GM18499 (cell line): ENCODE measurements around the gene TIMM23B.
"Not testable (repeated sequence)": the region's sequence is repeated elsewhere in the genome, so short reads cannot be mapped to it uniquely, and the experiment has no call there.

Experiments used
- ATAC-seq: cut with Tn5 transposase; IDR thresholded peaks from one replicate; pipeline ENCODE4 v1.9.1; 2021; ENCODE audit warnings: moderate number of reproducible peaks; ENCODE audit not compliant: insufficient read depth, unreplicated experiment

Gene TIMM23B

DNA sequence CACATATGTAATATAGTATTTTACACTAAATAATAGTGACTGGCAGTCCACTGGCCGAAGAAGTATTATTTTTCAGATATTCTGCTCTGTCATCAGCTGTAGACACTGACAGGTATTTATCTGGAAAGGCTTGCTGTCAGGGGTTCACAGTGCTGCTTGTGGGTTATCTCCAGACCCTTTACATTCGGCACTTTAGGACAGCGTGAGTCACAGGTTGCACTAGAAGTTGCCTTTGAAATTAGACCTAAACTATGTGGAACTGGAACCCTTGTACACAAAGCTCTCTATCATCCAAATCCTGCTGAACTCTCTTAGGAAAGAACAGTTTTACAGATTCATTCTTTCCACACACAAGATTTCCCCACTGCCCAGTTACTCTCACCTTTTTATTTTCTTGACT is 30.2 kb downstream of the TIMM23B start:
- not testable (repeated sequence) for ATAC-seq

DNA sequence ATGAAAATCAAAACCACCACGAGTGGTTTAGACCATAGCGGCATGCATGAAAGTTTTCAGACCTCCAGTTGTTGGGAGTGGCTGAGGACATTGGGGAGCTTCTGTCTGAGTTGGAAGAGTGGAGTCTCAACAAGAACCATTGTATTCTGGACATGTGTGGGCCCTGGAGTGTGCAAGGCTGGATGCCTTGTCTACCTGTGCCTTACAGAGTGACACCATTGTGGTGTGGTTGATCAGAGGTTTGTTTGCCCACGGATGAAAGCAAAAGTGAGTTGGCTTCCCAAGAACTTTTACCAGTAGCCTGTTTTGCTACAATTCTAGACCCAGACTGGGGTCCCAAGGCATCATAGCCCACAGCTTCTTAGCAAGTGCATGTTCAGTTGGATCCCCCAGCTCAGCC is 35.9 kb downstream of the TIMM23B start:
- not testable (repeated sequence) for ATAC-seq

DNA sequence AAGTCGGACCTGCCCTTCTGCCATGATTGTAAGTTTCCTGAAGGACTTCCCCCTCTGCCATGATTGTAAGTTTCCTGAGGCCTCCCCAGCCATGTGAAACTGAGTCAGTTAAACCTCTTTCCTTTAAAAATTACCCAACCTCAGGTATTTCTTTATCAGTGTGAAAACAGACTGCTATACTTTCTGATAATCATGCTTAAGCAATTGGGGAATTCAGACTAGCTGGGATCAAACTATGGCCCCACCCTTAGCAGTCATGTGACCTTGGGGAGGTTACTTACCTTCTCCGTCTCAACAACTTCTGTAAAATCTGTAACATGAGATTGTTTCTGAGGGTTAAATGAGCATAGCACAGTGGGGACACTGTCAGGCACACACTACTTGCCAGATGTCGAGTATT is 45.4 kb downstream of the TIMM23B start:
- ATAC-seq = not testable (repeated sequence)

DNA sequence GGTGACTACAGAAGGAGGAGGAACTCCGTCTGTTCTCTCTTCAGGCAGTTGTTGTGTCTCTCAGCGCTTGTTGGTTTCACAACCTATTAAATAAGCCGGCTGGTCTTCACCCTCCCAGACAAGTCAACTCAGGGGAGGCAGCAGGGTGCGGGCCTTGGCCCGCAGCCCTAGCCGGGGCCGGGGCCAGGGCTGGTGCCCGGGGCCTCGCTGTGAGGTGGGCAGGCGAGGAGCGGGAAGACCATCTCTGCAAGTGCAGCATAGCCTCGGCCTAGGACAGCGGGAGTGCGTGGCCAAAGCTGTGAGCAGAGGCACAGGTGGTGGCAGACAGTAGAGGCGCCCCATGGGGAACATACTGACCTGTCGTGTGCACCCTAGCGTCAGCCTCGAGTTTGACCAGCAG is 46.5 kb downstream of the TIMM23B start, which contains the start of gene AGAP6:
Gene AGAP6, plus strand, starts transcription at position 31 of the 400 bp plus-strand sequence. Its CDS starts 310 bp downstream, at position 341.
- not testable (repeated sequence) for ATAC-seq

DNA sequence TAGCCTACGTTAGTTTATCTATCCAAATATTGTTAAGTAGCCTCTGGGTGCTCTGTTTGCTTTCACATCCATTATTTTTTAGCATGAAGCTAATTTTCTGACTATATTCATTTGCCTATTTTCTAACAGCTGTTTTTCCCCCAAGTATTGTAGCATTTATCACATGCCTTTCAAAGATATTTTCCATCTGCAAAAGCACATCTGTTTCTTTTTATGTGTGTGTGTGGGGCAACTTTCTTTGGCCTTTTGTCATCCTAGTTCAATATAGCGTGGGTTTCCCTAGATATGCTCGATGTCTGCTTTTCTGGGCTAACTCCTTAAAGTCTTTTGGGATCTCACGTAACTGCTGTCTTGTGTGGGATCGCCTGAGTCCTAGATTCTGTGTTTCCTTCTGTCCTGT is 53.5 kb downstream of the TIMM23B start:
- ATAC-seq = not testable (repeated sequence)

DNA sequence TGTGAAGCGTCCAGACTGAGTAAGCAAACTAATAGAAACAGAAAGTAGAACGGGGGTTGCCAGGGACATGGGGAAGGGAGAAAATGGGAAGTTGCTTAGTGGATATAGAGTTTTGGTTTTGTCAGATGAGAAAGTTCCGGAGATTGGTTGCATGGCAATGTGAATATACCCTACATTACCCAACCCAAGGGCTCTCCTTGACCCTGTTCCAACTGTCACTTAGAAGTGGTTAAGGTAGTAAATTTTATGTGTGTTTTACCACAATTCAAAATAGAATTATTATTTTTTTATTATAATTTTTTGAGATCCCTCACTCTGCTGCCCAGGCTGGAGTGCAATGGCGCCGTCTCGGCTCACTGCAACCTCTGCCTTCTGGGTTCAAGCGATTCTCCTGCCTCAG is 72.2 kb downstream of the TIMM23B start:
- not testable (repeated sequence) for ATAC-seq

DNA sequence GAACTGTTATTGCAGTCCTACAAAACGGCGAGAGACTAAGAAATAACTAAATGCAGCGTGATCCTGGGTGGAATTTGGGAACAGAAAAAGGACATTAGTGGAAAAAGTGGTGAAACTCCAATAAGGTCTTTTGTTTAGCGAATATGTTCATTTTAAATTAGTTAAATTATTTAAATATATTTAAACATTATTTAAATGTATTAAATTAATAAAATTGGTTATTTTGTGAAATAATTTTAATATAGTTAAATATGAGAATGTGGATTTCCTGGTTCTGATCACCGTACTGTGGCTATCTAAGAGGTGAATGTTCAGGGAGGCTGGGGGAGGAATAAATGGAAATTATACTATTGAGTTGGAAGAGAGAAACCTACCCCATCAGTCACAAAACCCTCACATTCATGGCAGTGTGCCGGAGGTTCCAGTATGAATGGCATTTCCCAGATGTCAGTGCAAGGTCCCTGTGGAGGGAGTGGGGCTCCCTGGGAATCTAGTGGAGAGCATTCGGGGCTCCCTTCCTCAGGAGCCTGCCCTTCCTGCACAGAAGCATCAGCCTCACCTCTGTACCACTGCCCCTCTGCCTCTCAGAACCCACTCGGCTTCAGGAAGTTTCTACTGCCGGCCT is 73.9 kb downstream of the TIMM23B start:
- not testable (repeated sequence) for ATAC-seq

DNA sequence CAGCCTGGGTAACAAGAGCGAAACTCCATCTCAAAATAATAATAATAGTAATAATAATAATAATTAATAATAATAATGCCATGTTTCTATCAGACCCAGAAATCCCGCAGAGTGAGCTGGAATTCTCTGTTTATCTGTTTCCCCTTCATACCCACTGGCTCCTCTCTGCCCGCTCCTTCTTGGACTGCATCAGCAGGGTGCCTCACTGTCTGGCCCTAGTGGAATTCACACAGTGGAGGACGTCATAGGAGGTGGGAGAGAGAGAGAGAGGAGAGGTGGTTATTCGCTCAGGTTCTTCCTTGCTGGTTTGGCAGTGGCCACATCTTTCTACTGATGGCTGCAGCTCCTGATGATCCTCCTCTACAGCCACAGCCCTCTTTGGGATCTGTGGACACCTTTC is 75.1 kb downstream of the TIMM23B start:
- ATAC-seq = not testable (repeated sequence)

DNA sequence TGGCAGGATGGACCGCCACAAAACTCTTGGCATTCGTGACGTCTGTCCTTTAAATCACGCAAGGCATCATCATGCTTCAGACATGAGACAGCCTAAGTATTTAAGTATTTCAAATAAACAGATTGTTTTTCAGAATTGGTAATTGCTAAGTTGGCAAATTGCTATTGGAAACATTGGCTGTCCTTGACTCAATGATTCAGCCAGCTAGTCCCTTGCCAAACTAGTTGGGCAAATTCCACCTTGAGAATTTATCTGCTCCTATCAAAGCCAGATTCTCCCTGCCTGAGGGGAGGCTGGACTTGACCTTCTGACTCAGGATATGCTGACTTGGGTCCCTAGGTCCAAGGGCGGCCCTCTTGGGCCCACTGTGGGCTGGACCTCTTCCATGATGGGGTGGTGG is 75.8 kb downstream of the TIMM23B start:
- not testable (repeated sequence) for ATAC-seq

DNA sequence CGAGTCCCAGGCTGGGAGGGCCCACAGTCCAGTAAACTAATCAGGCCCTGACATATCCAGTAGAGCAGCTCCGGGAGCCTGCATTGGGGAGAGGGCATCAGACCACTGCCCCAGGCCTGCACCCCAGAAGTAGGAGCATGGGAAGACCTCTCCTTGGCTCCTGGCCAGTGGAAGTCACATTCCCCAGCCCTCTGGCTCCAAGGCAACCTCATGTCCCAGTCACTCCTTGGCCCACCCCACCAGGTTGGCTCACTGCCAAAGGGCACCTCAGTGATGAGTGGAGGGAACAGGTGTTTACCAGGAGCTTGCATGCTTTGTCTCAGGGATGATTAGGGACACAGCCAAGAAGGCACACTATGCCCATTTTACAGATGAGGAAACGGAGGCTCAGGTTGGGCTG is 77.4 kb downstream of the TIMM23B start:
- not testable (repeated sequence) for ATAC-seq

DNA sequence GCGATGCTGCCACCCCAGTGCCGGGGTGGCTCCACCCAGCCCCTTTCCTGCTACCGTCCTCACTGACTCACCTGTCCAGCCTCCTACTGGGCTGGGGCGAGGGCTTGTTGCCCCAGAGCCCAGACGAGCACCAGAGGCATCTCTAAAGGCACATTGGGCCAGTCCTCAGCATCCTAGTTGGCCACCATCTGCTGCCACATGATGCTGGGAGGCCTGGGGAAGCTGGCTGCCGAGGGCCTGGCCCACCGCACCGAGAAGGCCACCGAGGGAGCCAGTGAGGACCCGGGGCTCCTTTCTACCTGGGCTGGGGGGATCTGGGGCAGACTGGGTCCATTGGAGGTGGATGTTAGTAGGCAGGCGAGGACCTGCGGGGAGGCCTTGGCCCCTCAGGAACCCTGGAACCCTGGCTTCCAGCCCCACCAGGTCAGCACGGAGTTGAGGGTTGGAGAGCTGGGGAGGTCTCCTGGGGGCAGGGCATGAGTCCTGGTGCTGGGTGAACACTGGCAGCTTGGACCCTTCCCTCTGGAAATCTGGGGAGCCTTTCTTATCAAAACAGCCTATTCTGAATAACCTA is 78.7 kb downstream of the TIMM23B start:
- not testable (repeated sequence) for ATAC-seq

DNA sequence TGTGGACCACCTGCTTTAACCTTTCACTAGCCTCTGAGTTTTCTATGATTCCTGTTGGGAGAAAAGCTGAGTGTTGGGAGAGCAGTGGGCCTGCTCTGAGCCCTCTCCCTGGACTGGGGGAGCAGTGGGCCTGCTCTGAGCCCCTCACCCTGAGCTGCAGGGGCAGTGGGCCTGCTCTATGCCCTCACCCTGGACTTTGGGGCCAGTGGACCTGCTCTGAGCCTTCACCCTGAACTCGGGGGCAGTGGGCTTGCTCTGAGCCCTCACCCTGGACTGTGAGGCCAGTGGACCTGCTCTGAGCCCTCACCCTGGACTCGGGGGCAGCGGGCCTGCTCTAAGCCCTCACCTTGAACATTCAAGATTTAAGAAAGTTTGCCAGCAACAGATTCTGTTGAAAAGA is 79.8 kb downstream of the TIMM23B start:
- ATAC-seq = no peak
